ENCODE measurements around the gene PRKCSH.
"Not testable (repeated sequence)": the region's sequence is repeated elsewhere in the genome, so short reads cannot be mapped to it uniquely, and the experiment has no call there.

The PRKCSH gene

GRCh38 chr19:11450570-11451326 lies 15.3 kb downstream of the PRKCSH start:
- DNase-seq (ENCODE audit: low spot score) = no peak

GRCh38 chr19:11451327-11451870 lies 16.0 kb downstream of the PRKCSH start:
- no peak for DNase-seq (ENCODE audit: low spot score)

DNA sequence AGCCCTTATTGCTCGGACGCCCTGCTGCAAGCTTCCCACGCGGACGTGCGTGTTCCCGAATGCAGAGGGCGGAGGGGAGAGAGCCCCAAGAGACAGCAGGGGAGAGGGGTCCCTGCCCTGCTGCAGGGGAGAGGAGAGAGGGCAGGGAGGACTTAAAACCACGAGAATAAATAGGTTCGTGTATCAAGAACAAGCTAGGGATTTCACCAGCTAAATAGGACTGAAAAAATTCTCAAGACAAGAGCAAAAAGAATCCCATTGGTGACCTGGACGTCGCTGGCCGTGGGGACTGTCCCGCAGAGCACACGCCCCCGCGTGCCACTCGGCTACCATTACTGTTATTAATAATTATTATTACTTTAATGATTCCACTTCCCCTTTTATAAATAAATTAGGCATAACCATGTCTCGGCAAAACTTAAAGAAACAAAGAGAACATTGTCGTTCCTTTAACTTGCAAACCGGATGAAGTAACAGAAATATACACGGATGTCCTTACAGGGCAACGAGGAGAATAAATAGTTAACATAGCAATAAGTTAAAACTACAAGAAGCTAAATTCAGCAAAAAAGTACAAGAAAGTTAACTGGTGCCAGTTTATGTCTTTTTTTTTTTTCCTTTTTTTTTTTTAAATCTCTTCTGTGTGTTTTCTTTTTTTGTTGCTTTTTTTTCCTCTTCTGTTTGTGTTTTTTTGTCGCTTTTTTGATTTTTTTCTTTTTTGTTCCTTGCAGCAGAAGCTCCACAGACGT lies 16.6 kb downstream of the PRKCSH start:
- no peak for DNase-seq (ENCODE audit: low spot score)

DNA sequence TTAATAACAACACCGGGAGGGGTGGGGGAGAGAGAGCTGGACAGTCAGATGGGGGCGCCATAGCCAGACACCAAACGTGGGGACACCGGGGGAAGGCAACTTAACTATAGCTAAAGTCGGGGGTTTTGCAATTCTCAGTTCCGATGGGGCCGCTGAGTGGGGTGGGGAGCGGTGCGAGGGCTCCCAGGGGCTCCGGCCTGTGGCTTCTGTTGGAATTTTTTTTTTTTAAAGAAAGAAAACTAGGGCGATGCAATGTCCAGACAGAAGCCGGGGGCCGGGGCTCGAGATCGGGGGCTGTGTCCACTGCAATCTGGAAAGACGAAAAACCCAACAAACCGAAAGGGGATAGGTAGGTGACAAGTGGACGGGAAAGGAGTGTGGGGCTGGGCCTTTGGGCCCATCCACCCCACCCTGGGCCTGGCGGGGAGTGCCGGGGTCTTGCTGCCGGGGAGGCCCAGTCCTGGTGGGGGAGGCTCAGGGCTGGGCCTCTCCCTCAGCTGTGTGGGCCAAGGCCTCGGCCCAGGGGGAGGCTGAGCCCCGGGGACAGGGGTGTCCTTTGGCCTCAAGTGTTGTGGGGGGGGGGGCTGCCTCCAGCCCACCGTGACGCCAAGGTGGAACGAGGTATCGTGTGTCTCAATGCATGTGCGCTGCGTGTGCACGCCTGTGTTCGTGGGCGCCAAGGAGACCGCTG lies 17.3 kb downstream of the PRKCSH start:
- DNase-seq (ENCODE audit: low spot score) = no peak

DNA sequence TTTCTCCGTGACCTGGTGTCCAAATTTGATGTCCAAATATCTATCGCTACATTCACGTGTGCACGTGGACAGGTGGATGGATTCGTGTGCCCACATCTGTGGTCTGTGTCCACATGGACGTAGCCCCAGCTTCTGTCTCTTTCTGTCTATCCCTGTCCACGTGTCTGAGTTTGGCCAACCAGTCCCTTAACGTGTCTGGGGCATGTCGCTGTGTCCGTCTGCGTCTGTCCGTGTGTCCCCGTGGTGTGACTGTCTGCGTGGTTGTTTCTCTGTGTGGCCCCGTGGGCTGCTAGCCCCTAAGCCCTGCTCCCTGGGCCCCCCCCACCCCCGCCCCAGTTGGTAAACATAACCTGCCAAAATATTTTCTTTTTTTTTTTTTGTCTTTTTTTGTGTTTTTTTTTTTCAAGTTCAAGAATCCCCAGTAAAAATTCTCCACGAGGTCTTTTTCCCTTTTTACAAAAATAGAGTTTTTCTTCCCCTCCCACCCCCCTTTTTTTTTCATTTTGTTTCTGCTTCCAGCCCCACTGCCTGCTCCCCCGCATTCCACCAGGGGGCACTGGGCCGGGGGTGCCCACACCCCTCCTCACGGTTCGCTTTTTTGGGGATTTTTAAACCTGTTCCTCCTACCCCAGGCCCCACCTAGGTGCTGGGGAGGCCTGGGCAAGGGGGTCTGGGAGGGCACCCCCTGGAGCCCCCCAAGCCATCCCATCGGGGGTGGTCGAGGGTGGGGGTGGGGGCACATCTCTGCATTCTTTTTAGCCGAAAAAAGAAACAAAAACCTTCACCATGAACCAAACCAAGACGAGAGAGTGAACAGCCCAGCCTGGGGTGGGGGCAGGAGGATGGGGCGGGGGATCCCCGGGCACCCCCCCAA lies 18.3 kb downstream of the PRKCSH start:
- DNase-seq (ENCODE audit: low spot score) = no peak

DNA sequence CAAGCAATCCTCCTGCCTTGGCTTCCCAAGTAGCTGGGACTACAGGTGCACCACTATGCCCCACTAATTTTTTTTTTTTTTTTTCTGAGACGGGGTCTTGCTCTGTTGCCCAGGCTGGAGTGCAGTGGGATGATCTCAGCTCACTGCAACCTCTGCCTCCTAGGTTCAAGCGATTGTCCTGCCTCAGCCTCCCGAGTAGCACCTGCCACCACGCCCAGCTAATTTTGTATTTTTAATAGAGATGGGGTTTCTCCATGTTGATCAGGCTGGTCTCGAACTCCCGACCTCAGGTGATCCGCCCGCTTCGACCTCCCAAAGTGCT lies 19.8 kb downstream of the PRKCSH start:
- not testable (repeated sequence) for DNase-seq (ENCODE audit: low spot score)

DNA sequence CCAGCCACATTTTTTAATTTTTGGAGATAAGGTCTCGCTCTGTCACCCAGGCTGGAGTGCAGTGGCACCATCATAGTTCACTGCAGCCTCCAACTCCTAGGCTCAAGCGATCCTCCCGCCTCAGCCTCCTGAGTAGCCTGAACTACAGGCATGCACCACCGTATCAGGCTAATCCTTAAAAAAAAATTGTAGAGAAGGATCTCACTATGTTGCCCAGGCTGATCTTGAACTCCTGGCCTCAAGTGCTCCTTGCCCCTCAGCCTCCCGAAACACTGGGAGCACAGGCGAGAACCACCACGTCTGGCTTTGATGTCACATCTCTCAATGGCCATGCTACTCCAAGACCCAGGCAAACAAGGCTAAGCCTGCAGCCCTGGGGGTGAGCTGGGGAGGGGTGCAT lies 21.2 kb downstream of the PRKCSH start:
- no peak for DNase-seq (ENCODE audit: low spot score)

- no peak for DNase-seq (ENCODE audit: low spot score)
These were observed 21.7 kb downstream of the PRKCSH start for GRCh38 chr19:11457115-11457514.

- DNase-seq (ENCODE audit: low spot score) = no peak
These were observed 22.4 kb downstream of the PRKCSH start for GRCh38 chr19:11457831-11458230.

DNA sequence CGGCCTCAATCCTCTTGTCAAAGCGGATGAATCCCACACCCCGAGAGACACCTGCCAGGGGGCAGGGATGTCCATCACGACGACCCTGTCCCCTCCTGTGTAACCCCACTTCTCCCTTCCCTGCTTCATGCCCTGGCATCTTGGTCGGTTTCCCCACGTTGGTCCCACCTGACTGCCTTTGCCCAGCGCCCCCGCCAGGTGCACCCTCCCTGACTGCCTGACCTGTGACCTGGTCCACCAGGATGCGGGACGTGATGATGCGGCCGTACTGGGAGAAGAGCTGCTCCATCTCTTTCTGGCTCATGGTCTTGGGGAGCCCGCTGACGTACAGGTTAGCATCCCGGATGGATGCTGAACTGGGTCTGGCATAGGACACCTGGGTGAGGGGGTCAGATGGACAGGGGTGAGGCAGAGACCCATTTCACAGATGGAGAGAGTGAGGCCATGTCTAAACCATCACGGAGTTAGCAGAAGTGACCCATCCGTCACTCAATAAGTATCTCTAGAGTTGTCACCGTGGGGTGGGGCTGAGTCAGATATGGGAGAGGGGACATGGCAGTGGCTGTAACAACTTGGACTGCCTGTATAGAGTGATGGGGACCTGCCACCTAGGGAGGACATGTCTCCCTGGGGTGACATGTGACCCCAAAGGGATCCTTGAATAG lies 22.9 kb downstream of the PRKCSH start:
- DNase-seq (ENCODE audit: low spot score) = no peak

GRCh38 chr19:11458912-11459311 lies 23.5 kb downstream of the PRKCSH start:
- DNase-seq (ENCODE audit: low spot score) = not testable (repeated sequence)

DNA sequence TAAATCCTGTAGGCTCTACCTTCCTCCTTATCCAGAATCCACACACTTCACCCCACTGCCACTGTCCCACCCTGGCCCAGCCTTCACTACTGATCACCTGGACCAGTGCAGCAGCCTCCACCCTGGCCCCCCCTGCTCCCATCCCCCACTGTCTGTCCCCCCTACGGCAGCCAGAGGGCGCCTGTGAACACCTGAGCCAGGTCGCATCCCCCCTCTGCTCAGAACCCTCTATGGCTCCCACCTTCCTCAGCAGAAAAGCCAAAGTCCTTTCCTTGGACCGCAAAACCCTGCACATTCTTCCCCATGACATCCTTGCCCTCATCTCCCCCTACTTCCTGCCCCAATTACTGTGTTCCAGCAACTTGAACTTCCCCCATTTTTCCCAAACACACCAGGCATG lies 24.8 kb downstream of the PRKCSH start:
- DNase-seq (ENCODE audit: low spot score) = no peak

GRCh38 chr19:11461453-11461852 lies 26.0 kb downstream of the PRKCSH start:
- DNase-seq (ENCODE audit: low spot score) = no peak

DNA sequence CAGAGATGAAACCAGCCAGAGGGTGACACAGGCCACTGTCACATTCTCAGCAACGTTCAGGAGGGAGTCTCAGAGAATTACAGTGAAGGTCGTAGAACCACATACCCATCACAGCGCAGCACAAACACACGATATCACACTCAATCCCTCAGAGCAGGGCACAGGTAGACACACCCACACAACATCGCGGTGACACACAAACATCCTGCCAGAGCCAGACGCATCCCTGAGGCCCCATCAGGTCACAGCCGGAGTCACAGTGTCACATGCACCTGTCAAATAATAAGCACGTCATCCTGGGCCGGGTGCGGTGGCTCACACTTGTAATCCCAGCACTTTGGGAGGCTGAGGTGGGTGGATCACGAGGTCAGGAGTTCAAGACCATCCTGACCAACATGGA lies 28.0 kb downstream of the PRKCSH start:
- no peak for DNase-seq (ENCODE audit: low spot score)

DNA sequence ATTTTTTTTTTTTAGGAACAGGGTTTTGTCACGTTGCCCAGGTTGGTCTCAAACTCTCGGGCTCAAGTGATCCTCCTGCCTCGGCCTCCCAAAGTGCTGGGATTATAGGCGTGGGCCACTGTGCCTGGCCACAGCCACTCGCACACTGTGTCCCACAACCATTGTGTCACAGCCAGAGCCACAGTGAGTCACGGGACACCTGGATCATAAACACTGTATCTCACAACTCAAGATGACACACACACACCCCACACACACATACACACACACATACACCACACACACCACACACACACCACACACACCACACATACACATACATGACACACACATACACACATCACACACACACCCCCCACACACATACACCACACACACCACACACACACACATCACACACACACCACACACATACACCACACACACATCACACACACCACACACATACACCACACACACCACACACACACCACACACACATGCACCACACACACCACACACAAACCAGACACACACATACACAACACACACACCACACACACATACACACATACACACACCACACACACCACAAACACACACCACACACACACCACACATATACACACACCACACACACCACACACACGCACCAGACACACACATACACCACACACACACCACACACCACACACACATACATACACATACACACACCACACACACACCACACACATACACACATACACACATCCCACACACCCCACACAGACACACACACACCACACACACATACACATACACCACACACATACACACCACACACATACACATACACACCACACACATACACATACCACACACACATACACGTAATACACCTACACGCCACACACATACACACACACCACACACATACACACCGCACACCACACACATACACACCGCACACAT lies 29.2 kb downstream of the PRKCSH start:
- DNase-seq (ENCODE audit: low spot score) = no peak

DNA sequence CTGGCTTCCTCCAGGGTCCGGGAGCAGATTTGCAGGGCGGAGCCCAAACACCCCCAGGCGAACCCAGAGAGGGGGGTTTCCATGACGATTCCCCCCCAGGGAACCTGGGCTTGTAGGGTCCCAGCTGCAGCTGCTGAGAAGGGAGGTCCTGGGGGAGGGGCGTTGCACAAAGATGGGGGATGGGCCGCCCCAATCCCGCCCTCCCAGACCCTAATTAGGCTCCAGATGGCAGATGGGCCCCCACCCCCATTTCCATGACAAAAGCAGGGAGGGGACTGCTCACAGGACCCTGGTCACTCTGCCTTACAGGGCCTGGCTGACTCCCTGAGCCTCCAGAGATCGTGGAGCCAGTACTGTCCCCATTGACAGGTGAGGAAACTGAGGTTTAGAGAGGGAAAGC lies 30.2 kb downstream of the PRKCSH start:
- DNase-seq (ENCODE audit: low spot score) = no peak

DNA sequence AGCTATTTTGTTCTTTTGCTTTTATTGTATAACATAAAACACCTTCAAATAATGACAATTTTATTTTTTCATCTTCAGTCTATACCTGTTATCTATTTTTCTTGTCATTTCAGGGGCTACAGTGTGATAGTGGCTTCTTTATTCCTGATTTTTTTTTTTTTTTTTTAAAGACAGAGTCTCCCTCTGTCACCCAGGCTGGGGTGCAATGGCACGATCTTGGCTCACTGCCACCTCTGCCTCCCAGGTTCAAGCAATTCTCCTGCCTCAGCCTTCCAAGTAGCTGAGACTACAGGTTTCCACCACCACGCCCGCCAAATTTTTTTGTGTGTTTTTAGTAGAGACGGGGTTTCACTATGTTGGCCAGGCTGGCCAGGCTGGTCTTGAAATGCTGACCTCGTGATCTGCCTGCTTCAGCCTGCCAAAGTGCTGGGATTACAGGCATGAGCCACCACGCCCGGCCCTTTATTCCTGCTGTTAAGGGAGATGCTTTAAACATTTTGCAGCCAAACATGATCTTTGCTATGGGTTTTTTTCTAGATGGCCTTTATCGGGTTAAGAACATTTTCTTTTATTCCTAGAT lies 32.9 kb downstream of the PRKCSH start:
- not testable (repeated sequence) for DNase-seq (ENCODE audit: low spot score)

DNA sequence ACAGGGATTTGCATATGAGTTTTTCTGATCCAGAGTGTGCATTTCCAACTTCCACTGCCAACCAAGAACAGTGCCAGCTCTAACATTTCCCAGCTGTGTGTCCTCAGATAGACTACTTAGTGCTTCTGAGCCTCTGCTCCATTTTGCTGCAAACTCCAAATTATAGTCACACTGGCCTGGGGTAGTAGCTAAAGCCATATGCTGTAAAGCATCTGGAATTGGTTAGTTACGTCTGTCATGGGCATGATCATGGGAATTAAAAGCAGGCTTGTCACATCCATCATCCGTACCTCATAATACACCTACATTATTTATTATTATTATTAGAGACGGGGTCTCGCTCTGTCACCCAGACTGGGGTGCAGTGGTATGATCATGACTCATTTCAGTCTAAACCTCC lies 38.3 kb downstream of the PRKCSH start:
- DNase-seq (ENCODE audit: low spot score) = no peak

DNA sequence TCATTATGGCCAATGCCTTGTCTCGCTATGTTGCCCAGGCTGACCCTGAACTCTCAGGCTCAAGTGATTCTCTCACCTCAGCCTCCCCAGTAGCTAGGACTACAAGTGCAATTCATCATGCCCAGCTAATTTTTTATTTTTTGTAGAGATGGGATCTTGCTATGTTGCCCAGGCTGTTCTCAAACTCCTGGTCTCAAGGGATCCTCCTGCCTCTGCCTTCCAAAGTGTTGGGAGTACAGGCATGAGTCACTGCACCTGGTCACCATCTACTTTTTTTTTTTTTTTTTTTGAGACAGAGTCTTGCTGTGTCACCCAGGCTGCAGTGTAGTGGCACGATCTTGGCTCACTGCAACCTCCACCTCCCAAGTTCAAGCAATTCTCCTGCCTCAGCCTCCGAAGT lies 39.9 kb downstream of the PRKCSH start:
- DNase-seq (ENCODE audit: low spot score) = not testable (repeated sequence)

GRCh38 chr19:11475861-11476260 lies 40.4 kb downstream of the PRKCSH start:
- no peak for DNase-seq (ENCODE audit: low spot score)
